ACHN (cell line): ENCODE results near the gene FGFR4.
A peak's percentile ranks its signal among the peaks of the same experiment; 100 is the strongest.

Experiments used
- DNase-seq: peaks from one replicate; pipeline ENCODE4 v3.0.0-alpha.2; 2015
- in situ Hi-C: cut with HindIII; loops from 2 replicates; pipeline ENCODE4 v1.10.0; 2017; ENCODE audit warnings: low sequenced_read_pairs, low pct_ligation_motif_present, low pct_unique_long_range_greater_than_20kb

FGFR4 gene

GRCh38 chr5:177097016-177097985 is 10.6 kb downstream of the FGFR4 start:
- in situ Hi-C loops, result no loop called here

DNA sequence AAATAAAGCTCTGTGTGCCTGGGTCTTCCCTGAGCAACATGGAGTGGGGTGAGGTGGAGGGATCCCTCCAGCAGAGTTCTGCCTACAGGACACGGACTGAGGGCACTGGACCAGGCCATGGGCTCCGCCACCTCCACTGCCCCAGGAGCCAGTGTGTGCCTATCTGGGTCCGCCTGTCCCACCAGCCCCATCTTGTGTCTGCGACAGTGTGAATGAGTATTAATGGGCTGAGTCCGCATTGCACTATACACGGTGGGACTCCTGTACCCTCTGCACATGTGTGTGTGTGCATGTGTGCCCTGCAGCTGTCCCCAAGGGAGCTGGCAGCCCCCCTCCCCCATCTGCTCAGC is 11.4 kb downstream of the FGFR4 start:
- DNase-seq, result no peak
- in situ Hi-C loops, result no loop called here

More at GRCh38 chr5:177097016-177097985, 10.6 kb downstream of the FGFR4 start:
- DNase-seq, result no peak

DNA sequence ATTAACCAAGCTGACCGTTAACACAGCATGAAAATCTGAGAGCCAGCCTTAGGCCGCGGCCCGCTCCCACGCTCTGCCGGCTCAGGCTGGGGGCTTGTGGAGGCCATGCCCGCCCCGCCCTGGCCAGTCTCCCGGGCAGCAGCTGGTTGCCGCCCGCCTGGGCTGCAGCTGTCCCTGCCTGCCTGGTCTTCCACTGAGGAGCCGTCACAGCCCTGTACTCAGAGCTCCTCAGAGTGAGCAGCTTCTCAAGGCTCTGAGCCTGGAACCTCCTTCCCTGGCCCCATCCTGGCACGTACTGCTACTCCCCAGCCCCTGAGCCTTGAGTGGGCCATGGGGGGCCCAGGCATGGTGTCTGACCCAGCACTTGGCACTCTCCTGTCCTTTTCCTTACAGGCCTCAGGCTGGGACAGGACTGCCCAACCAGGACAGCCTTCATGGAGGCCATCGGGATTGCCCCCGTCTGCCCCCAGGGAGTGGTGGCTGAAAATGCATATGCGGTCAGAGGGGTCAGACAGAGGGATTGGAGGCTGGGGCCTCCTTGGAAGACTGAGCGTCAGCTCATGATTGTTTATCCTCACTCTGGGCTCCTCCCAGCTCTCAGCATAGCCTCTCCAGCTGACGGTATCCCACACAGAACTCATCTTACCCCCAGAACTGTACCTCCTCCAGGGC is 11.9 kb downstream of the FGFR4 start:
- DNase-seq, result no peak
- in situ Hi-C loops, result no loop called here

DNA sequence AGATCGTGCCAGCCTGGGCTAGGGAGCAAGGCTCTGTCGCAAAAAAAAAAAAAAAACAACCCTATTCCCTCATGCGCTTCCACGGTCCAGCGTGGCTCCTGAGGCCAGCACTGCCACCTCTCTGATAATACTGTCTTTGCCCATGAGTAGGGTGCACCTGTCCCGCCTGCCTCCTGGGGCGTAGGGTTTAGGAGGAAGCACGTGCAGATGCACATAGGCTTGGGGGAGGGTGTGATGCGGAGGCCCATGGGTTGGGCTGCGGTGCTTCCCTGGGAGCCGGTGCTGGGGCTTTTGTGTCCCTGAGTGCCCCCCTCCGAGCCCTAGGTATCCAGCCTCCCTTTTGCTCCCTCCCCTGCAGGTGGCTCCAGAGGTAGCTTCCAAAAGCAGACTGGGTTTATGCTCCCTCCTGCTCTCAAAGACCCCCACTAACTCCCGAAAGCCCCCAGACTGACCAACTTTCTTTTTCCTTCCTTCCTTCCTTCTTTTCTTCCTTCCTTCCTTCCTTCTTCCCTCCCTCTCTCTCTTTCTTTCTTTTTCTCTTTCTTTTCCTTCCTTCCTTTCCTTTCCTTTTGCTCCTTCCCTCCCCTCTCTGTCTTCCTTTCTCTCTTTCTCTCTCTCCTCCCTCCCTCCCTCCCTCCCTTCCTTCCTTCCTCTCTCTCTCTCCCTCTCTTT is 12.8 kb downstream of the FGFR4 start:
- in situ Hi-C loops, result no loop called here
- DNase-seq, result no peak

DNA sequence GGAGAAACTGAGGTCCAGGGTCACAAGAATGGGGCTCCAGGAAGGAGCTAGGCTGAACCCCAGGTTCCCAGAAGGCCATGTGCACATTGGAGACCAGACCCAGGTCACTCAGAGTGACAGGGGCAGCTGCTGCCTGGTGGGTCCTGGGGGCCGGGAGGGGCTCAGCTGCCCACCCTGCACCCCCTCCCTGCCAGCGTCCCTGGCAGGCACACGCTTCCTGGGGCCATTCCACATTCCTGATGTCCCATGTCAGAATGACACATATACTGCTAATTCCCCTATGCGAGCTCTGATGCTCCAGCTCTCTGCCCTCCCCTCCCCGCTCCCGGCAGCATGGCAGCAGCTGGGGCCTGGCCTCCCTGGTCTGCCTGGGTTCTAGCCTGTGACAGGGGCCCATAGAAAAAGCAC is 14.0 kb downstream of the FGFR4 start:
- no peak for DNase-seq
- in situ Hi-C loops, result no loop called here

DNA sequence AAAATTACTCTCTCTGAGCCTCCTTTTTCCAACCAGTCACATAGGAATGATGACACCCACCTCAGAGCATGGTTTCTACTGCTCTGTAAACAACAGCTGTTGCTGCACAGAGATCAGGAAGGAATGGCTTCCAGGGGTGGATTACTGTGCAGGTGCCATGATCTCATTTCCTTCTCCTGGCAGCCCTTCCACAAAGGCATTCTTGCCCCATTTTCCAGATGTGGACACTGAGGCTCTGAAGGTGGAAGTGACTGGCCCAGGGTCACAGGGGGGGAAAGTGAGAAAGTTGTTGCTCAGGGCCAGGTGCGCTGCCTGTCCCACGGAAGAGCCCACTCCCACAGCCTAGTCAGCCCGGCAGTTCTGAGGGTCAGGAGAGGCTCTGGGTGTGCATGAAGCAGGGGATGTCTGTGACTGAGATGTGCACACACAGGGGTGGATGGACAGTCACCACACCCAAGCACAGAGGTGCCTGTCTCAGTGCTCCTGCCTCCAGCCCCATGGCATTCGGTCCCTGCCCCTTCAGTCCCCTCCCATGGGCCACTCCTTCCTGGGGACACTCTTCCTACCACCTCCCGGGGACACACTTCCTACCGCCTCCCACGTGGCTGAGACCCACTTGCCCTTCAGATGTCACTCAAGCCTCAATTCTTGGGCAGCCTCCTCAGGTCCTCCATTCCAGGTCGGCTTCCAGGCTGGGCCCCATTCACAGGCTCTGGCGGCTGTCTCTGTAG is 17.0 kb downstream of the FGFR4 start:
- in situ Hi-C loops, result no loop called here
- no peak for DNase-seq

DNA sequence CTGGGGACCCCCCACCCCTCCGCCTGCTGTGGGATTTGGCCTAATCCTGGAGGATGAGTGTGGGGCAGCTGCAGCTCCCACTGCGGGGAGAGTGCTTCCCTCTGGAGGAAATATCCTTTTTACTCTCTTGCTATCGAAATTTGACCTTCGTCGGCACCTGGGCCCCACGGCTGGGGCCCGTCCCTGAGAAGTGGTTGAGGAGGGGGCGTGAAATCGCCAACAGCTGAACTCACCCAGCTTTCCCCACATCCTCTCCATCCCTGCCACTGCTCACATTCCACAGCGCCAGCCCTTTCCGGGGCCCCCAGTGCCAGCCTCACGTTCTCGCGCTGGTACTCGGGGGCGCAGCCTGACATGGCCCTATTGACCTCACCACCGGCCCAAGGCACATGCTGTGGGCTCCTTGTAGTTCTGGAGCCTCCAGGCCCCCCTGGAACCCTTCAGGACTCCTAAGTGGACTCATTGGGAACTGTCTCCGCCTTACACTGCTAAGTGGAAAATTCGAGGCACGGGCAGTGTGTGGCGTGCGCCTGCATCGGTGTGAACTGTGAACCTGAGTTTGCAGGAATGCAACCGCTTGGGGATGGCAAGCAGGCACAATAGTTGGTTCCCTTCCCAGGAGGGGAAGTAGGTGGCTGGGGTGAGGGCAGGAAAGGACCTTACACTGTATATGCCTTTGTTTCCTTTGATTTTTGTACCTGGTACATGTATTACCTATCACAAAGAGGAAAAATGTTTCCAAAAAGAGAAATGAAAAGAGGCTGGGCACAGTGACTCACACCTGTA is 19.2 kb downstream of the FGFR4 start:
- in situ Hi-C loops, result no loop called here
- no peak for DNase-seq

- in situ Hi-C loops, result no loop called here
These were observed 20.4 kb downstream of the FGFR4 start for GRCh38 chr5:177107159-177107558.

GRCh38 chr5:177109810-177110209 is 23.1 kb downstream of the FGFR4 start:
- DNase-seq, result no peak
- in situ Hi-C loops, result no loop called here

More at GRCh38 chr5:177107159-177107558, 20.4 kb downstream of the FGFR4 start:
- DNase-seq, result no peak

DNA sequence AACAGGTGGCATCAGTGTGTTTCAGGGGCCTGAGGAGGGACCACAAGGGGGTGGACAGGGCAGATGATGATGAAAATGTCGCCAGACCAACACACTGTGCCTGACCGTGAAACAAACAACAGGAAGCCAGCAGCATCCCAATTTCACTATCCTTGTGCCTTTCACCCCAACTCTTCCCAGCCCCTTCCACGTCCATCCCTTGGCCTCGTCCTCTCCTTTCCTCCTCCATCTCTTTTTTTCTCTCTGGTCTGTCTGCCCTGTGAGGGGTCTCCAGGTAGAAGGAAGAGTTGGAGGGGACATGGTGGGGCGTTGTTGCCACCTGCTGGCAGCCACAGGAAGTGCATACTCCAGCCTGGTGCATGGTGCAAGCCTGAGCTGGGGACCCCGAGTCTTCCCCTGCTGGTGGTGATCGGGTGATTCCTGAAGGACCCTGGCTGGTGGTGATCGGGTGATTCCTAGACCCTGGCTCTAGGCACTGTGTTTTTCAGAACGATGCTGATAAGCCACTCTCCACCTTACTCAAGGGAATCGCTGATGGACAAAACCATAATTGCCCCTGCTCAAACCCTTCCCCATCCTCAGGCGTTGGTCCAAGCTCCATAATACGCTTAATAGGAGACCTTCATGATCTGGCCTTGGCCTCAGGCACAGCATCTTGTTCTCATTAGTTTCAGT is 25.1 kb downstream of the FGFR4 start:
- in situ Hi-C loops, result no loop called here
- peak; percentile 37 for DNase-seq

DNA sequence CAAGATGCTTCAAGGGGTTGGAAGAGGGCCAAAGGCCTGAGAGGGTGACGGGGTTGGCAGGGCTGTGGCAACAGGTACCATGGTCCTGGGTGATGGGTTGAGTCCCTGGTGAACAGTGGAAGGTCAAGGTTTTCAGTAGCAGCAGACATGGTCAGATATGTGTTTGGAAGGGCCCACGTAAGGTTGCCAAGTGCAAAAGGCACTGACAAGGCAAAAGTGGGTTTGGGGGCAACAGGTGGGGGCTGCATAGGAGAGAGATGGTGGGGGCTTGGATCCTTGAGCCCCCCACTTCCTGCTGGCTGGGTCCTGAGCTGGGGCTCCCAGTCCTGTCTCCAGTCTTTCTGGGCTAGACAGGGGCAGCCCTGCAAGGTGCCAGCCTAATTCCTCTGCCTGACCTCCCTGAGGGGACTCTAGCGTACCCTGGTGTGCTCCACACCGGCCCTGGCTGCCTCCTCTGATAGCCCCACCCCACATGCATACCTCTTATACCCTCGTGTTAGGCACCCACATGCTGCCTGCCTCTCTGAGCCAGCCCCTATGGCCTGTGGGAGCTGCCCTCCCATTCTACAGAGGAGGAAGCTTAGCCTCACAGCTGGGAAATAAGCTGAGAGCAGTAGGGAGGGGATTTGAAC is 26.0 kb downstream of the FGFR4 start:
- no peak for DNase-seq
- in situ Hi-C loops, result no loop called here

DNA sequence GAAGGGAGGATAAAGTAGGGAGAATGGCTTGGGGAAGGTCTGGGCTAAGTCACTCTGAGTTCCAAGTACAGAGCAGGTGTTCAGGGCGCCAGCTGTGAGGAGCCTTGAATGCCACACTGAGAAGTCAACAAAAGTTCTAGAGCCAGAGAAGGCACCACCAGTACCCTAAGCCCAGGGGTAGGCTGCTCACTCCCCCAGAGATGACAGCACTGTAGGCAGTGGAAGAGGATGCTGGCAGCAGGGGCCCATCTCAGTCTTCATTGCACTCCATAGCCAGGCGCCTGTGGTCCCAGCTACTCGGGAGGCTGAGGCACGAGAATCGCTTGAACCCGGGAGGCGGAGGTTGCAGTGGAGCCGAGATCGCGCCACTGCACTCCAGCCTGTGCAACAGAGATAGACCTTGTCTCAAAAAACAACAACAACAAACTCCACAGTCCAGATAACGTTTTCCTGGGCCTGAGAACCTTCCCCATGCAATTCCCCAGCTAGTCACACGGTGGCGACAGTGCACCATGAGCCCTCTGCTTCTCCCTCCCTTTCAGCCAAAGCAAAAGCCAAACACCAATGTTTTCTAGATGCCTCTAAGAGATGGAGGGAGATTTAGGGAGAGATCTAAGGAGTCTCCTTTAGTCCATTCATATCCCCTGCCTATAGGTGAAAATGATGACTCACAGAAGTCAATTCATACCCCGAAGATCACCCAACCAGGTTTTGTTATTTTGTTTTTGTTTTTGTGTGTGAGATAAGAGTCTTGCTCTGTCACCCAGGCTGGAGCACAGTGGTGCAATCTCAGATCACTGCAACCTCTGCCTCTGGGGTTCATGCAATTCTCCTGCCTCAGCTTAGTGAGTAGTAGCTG is 27.1 kb downstream of the FGFR4 start:
- peak; percentile 65 for DNase-seq
- in situ Hi-C loops, result no loop called here

DNA sequence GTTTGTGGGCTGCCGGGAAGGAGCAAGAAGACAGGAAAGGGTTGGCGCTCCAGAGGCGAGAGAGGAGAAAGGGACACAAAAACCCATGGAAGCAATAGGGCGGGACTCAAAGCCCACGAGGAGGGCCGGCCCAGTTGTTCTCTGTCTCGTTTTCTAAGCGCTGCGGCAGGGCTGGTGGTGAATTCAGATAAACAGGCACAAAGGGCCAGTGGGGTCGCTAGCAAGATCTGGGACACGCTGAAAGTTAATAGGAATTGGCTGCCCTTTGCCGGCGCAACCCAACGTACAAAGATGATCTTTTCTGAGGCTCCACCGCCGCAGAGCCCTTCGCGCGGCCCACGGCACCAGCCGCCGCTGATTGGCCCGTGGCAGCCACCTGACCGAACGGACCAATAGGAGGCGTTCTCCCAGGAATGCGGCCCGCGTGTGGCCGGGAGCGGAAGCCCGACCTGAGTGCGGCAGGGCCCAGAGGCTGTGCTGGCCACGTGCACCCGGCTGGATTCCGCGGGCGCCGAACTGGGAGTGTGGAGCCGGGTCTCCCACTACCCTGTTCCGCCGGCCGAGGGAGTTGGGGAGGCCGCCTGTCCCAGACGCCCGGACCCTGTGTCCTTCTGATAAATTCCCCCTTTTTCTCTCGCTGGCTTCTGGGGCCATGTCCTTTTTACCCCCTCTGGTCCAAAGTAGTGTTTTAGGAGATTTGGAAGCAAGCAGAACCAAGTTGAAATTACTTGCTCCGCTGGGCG is 30.1 kb downstream of the FGFR4 start:
- no peak for DNase-seq
- in situ Hi-C loops, result no loop called here

DNA sequence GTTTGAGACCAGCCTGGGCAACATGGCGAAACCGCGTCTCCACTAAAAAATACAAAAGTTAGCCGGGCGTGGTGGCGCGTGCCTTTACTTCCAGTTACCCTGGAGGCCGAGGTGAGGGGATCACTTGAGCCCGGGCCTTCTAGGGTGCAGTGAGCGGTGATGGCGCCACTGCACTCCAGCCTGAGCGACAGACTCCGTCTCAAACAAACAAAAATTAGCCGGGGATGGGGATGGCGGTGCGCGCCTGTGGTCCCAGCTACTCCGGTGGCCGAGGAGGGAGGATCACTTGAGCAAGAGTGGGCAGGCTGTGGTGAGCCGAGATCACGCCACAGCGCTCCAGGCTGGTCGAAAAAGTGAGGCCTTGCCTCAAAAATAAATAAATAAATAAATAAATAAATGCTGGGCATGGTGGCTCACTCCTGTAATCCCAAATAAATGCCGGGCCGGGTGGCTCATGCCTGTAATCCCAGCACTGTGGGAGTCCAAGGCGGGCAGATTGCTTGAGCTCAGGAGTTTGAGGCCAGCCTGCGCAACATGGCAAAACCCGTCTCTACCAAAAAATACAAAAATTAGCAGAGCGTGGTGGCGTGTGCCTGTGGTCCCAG is 30.8 kb downstream of the FGFR4 start:
- in situ Hi-C loops, result no loop called here
- no peak for DNase-seq

DNA sequence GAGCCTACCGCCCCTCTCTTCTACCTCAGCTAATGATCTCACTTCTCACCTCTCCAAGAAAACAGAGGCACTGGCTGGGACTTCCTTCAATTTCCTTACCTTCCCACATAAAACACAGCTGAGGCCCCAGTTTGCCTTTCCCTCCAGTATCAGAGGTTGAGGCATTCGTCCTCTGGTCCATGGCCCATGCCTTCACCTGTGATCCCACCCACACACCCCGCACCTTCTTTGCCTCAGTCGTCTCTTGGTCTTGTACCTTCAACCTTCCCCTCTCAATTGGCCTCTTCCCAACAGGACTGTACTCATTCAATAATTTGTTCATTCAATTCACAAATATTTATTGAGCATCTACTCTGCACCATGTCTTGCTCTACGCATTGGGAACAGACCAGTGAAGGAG is 35.9 kb downstream of the FGFR4 start:
- in situ Hi-C loops, result no loop called here

More for the DNA sequence above, 35.9 kb downstream of the FGFR4 start:
- DNase-seq, result no peak
